Hepatocyte (in vitro differentiated cells): ENCODE data around the gene TREM1. TPM values are rescaled to one million over a fixed set of nuclear protein-coding genes. Genes with fewer than 3 reads are reported as not detected.

Experiments
- DNase-seq: peaks from one replicate; pipeline ENCODE4 v3.0.0-alpha.2; 2016; ENCODE audit warnings: low spot score
- H2AFZ ChIP-seq: fragments of 200-600 bp; sonication (generic); 2 replicates; pipeline ENCODE4 v1.6.0; 2016; ENCODE audit warnings: antibody characterized with exemption, mild to moderate bottlenecking
- H3K27ac ChIP-seq: fragments of 200-600 bp; sonication (generic); 2 replicates; pipeline ENCODE4 v1.5.1; 2016; ENCODE audit warnings: mild to moderate bottlenecking
- H3K27me3 ChIP-seq: fragments of 200-600 bp; sonication (generic); 2 replicates; pipeline ENCODE4 v1.6.1; 2016
- H3K36me3 ChIP-seq: fragments of 200-600 bp; sonication (generic); replicated peaks from 2 replicates; pipeline ENCODE4 v1.5.1; 2016; ENCODE audit warnings: low read depth; ENCODE audit not compliant: insufficient read depth
- H3K4me1 ChIP-seq: fragments of 200-600 bp; sonication (generic); 2 replicates; pipeline ENCODE4 v1.5.1; 2016; ENCODE audit warnings: mild to moderate bottlenecking, moderate library complexity; ENCODE audit not compliant: insufficient read depth
- H3K4me2 ChIP-seq: fragments of 200-600 bp; sonication (generic); 2 replicates; pipeline ENCODE4 v1.6.0; 2016
- H3K4me3 ChIP-seq: fragments of 200-600 bp; sonication (generic); 2 replicates; pipeline ENCODE4 v1.5.1; 2016; ENCODE audit warnings: mild to moderate bottlenecking
- H3K79me2 ChIP-seq: fragments of 200-600 bp; sonication (generic); 2 replicates; pipeline ENCODE4 v1.6.0; 2017; ENCODE audit warnings: mild to moderate bottlenecking
- H3K9me2 ChIP-seq: fragments of 200-600 bp; sonication (generic); replicated peaks from 2 replicates; pipeline ENCODE4 v1.6.0; 2017; ENCODE audit warnings: mild to moderate bottlenecking; ENCODE audit not compliant: insufficient read depth
- H3K9me3 ChIP-seq: fragments of 200-600 bp; sonication (generic); 2 replicates; pipeline ENCODE4 v1.5.1; 2016; ENCODE audit warnings: low read depth, mild to moderate bottlenecking
- H4K20me1 ChIP-seq: fragments of 200-600 bp; sonication (generic); 2 replicates; pipeline ENCODE4 v1.6.0; 2016; ENCODE audit warnings: mild to moderate bottlenecking; ENCODE audit not compliant: insufficient read depth, poor library complexity, severe bottlenecking
- CTCF ChIP-seq: fragments of 200-600 bp; sonication (generic); IDR thresholded peaks from 2 replicates; pipeline ENCODE4 v1.5.1; 2016; ENCODE audit warnings: antibody characterized with exemption, mild to moderate bottlenecking; ENCODE audit not compliant: poor library complexity
- EZH2 ChIP-seq: fragments of 200-600 bp; sonication (generic); IDR thresholded peaks from 2 replicates; pipeline ENCODE4 v1.6.1; 2016; ENCODE audit warnings: antibody characterized with exemption, mild to moderate bottlenecking, borderline replicate concordance
- EZH2phosphoT487 ChIP-seq: fragments of 200-600 bp; sonication (generic); IDR thresholded peaks from one replicate; pipeline ENCODE4 v1.6.1; 2018; ENCODE audit warnings: antibody characterized with exemption, mild to moderate bottlenecking, low read depth, moderate library complexity; ENCODE audit not compliant: unreplicated experiment, severe bottlenecking
- whole genome bisulfite sequencing: methylation state at CpG from one replicate; pipeline ENCODE4 v1.1.6; 2016; ENCODE audit warnings: low lambda C conversion rate; ENCODE audit errors: missing lambda C conversion rate; 5-methylcytosine and 5-hydroxymethylcytosine counted together
- polyA plus RNA-seq: library from polyadenylated mRNA; unstranded; fragments of >200 nt; fragmentation: Nextera tagmentation; extraction: Ambion mirVana; gene quantifications from 2 replicates; pipeline ENCODE4 v1.2.1, GENCODE V29; 2016
- small RNA-seq: library from RNA; depleted of rRNA; stranded (forward); fragments of <200 nt; gene quantifications from one replicate; pipeline ENCODE3, GENCODE V24; 2014
- total RNA-seq: library from RNA; depleted of rRNA; stranded (reverse); fragments of >200 nt; gene quantifications from 2 replicates; pipeline ENCODE4 v1.2.3, GENCODE V29; 2014

The TREM1 gene
- total and polyA plus RNA-seq, 2 experiments from 2014 or later: 0.63 to 2.3 TPM

- no peaks in the 10 kb centered on the region for H3K79me2 ChIP-seq
- no peaks in the 10 kb centered on the region for H3K9me3 ChIP-seq
- H4K20me1 ChIP-seq: no peaks in the 10 kb centered on the region
- no peak within 1 kb of the TSS for H2AFZ ChIP-seq
- no peaks in the 10 kb centered on the region for H3K9me2 ChIP-seq
- H3K27ac ChIP-seq: no peak within 1 kb of the TSS
- no peak within 1 kb of the TSS for H3K4me2 ChIP-seq
- WGBS: 83% methylated on average over 5 of the region's 5 CpGs
- DNase-seq: no peak
- peaks cover 24% of the 10 kb centered on the region for H3K27me3 ChIP-seq
- H3K4me3 ChIP-seq: no peak within 1 kb of the TSS
- TF ChIP-seq CTCF (no peak), EZH2 (no peak), EZH2phosphoT487 (no peak)
- H3K4me1 ChIP-seq: no peaks in the 10 kb centered on the region
- no peaks in the 10 kb centered on the region for H3K36me3 ChIP-seq
Observed at GRCh38 chr6:41228096-41228495, 58.4 kb downstream of the TREM1 start, which contains the start of gene TREML4. Gene TREML4, plus strand, starts transcription at chr6:41228349. Its CDS starts 79 bp downstream, at chr6:41228428.

- H3K9me2 ChIP-seq: no peaks in the 10 kb centered on the region
- H2AFZ ChIP-seq: no peak overlapping the region
- no peaks in the 10 kb centered on the region for H3K36me3 ChIP-seq
- no peak overlapping the region for H3K4me2 ChIP-seq
- peaks cover 24% of the 10 kb centered on the region for H3K27me3 ChIP-seq
- no peaks in the 10 kb centered on the region for H3K9me3 ChIP-seq
- no peak overlapping the region for H3K4me3 ChIP-seq
- WGBS: 28% methylated on average over 3 of the region's 3 CpGs
- no peaks in the 10 kb centered on the region for H3K4me1 ChIP-seq
- DNase-seq: no peak
- no peaks in the 10 kb centered on the region for H4K20me1 ChIP-seq
- no peaks in the 10 kb centered on the region for H3K79me2 ChIP-seq
- no peak overlapping the region for H3K27ac ChIP-seq
- no peak for TF ChIP-seq EZH2
- TF ChIP-seq CTCF: no peak
- no peak for TF ChIP-seq EZH2phosphoT487
Observed at GRCh38 chr6:41226752-41227151, 59.7 kb downstream of the TREM1 start.

- Histone ChIP-seq H3K27ac (no peak overlapping the region), H4K20me1 (no peaks in the 10 kb centered on the region), H3K36me3 (no peaks in the 10 kb centered on the region), H3K4me2 (no peak overlapping the region), H3K79me2 (no peaks in the 10 kb centered on the region), H3K9me3 (peaks cover 6% of the 10 kb centered on the region), H3K9me2 (no peaks in the 10 kb centered on the region), H3K4me3 (no peak overlapping the region), H3K4me1 (no peaks in the 10 kb centered on the region), H3K27me3 (peaks cover 24% of the 10 kb centered on the region), H2AFZ (no peak overlapping the region)
- WGBS: 100% methylated on average over 1 of the region's 1 CpG
- TF ChIP-seq CTCF (no peak), EZH2phosphoT487 (no peak), EZH2 (no peak)
- DNase-seq: no peak
Observed at GRCh38 chr6:41224800-41225199, 61.7 kb downstream of the TREM1 start.

Small RNA genes within 50 kb of the gene (small RNA-seq; reads per million reads assigned to genes)
- not detected for gene AL391903.2
- gene AL391903.3: not detected
- 0.40 reads per million, percentile 26 among the genes with 10 or more reads in this experiment for gene RNA5SP207
- not detected for gene RNU6-643P

Other genes starting within 250 kb of the TREM1 start
- gene UNC5CL, start 247.5 kb downstream of the TREM1 start, total RNA-seq: 38.1 and 42.9 TPM in 2 replicates
- gene UNC5CL, start 247.5 kb downstream of the TREM1 start, polyA plus RNA-seq: 37.1 and 41.3 TPM in 2 replicates
- gene TSPO2, start 244.2 kb downstream of the TREM1 start, total RNA-seq: 0.27 TPM in 1 of 2 replicates, not detected in the other
- 0.36 and 2.7 TPM in 2 replicates for gene TSPO2, start 244.2 kb downstream of the TREM1 start, polyA plus RNA-seq
- gene APOBEC2, start 233.5 kb downstream of the TREM1 start, total RNA-seq: 2.9 and 3.1 TPM in 2 replicates
- 2.8 and 4.3 TPM in 2 replicates for gene APOBEC2, start 233.5 kb downstream of the TREM1 start, polyA plus RNA-seq
- gene OARD1, start 214.3 kb downstream of the TREM1 start, total RNA-seq: 28.0 and 31.2 TPM in 2 replicates
- gene OARD1, start 214.3 kb downstream of the TREM1 start, polyA plus RNA-seq: 37.7 and 46.4 TPM in 2 replicates
- 25.2 TPM in 2 replicates for gene NFYA, start 213.7 kb downstream of the TREM1 start, total RNA-seq
- 16.8 and 18.7 TPM in 2 replicates for gene NFYA, start 213.7 kb downstream of the TREM1 start, polyA plus RNA-seq
- not detected in 2 replicates for gene TREML1, start 132.3 kb downstream of the TREM1 start, total RNA-seq
- gene TREML1, start 132.3 kb downstream of the TREM1 start, polyA plus RNA-seq: not detected in 2 replicates
- 2.5 and 2.8 TPM in 2 replicates for gene TREM2, start 123.6 kb downstream of the TREM1 start, total RNA-seq
- 2.2 and 4.4 TPM in 2 replicates for gene TREM2, start 123.6 kb downstream of the TREM1 start, polyA plus RNA-seq
- gene TREML2, start 85.5 kb downstream of the TREM1 start, total RNA-seq: 0.24 and 0.40 TPM in 2 replicates
- gene TREML2, start 85.5 kb downstream of the TREM1 start, polyA plus RNA-seq: not detected in 2 replicates
- gene TREML4, start 58.3 kb downstream of the TREM1 start, total RNA-seq: not detected in 2 replicates
- gene TREML4, start 58.3 kb downstream of the TREM1 start, polyA plus RNA-seq: not detected in 2 replicates
- not detected in 2 replicates for gene NCR2, start 48.9 kb upstream of the TREM1 start, total RNA-seq
- not detected in 2 replicates for gene NCR2, start 48.9 kb upstream of the TREM1 start, polyA plus RNA-seq